Common myeloid progenitor, CD34-positive (primary cell): ENCODE results near the gene SAP25.

ENCODE experiments used
- CTCF ChIA-PET: fragments of 350-600 bp; sonication (Branson Sonifier 250); formaldehyde crosslinking; loops from one replicate; lab custom pipeline; 2021; ENCODE audit warnings: antibody characterized with exemption; lab: Charles Lee
- POLR2A ChIA-PET: fragments of 350-600 bp; sonication (Branson Sonifier 250); formaldehyde crosslinking; loops from one replicate; lab custom pipeline; 2021; ENCODE audit warnings: antibody characterized with exemption; lab: Charles Lee
- DNase-seq, 3 donors: peaks; one replicate each; pipeline versions ENCODE4 v3.0.0 to v3.0.0-alpha.2; 2013
- H3K27ac ChIP-seq, 2 experiments: 1 replicate in 1 of 2; 2 replicates in 1 of 2; pipeline ENCODE4 v1.7.0; 2013; ENCODE audit warnings: inconsistent platforms in 2 of 2, low read length in 2 of 2, mild to moderate bottlenecking in 2 of 2, low read depth in 1 of 2, moderate library complexity in 1 of 2; ENCODE audit not compliant: severe bottlenecking in 2 of 2, insufficient read depth in 1 of 2, poor library complexity in 1 of 2
- H3K27me3 ChIP-seq, 5 experiments: replicated peaks in 2 of 5; 1 replicate in 3 of 5; 2 replicates in 2 of 5; pipeline versions ENCODE4 v1.6.1 to v1.7.0; 2013; ENCODE audit warnings: low read length in 4 of 5, mild to moderate bottlenecking in 2 of 5, moderate library complexity in 2 of 5, inconsistent platforms in 1 of 5; ENCODE audit not compliant: insufficient read depth in 5 of 5, control insufficient read depth in 4 of 5
- H3K36me3 ChIP-seq, 4 experiments: 1 replicate in 2 of 4; 2 replicates in 2 of 4; pipeline versions ENCODE4 v1.6.1 to v1.7.0; 2013; ENCODE audit warnings: low read length in 3 of 4, control low read depth in 1 of 4, mild to moderate bottlenecking in 1 of 4; ENCODE audit not compliant: control insufficient read depth in 4 of 4, insufficient read depth in 4 of 4
- H3K4me1 ChIP-seq, 4 experiments: 1 replicate in 3 of 4; 2 replicates in 1 of 4; pipeline versions ENCODE4 v1.6.1 to v1.7.1; 2013; ENCODE audit warnings: low read length in 3 of 4, mild to moderate bottlenecking in 3 of 4, control low read depth in 1 of 4, inconsistent platforms in 1 of 4, moderate library complexity in 1 of 4; ENCODE audit not compliant: control insufficient read depth in 4 of 4, insufficient read depth in 4 of 4; ENCODE audit errors: control extremely low read depth in 1 of 4
- H3K4me3 ChIP-seq, 7 experiments: 1 replicate in 4 of 7; 2 replicates in 3 of 7; pipeline versions ENCODE4 v1.5.1 to v1.7.0; 2013; ENCODE audit warnings: mild to moderate bottlenecking in 7 of 7, low read length in 6 of 7, moderate library complexity in 6 of 7, inconsistent platforms in 2 of 7, low read depth in 2 of 7, control low read depth in 1 of 7; ENCODE audit not compliant: insufficient read depth in 4 of 7, control insufficient read depth in 1 of 7; ENCODE audit errors: extremely low read depth in 1 of 7
- H3K9me3 ChIP-seq, 5 experiments: 1 replicate in 4 of 5; 2 replicates in 1 of 5; pipeline versions ENCODE4 v1.6.1 to v1.7.1; 2013; ENCODE audit warnings: low read length in 4 of 5, mild to moderate bottlenecking in 2 of 5, inconsistent platforms in 1 of 5, low read depth in 1 of 5, moderate library complexity in 1 of 5; ENCODE audit not compliant: control insufficient read depth in 4 of 5, insufficient read depth in 2 of 5; ENCODE audit errors: control extremely low read depth in 1 of 5
- WGBS: methylation state at CpG from one replicate; pipeline ENCODE4 v1.1.5; 2013; ENCODE audit not compliant: insufficient coverage; 5-methylcytosine and 5-hydroxymethylcytosine counted together

The SAP25 gene

GRCh38 chr7:100612730-100613390 lies 39.2 kb upstream of the SAP25 start:
- POLR2A ChIA-PET, result interaction anchor here (1.3 to 1.4 kb wide), 2 partner anchors 63 to 81 kb away, joined by 4 to 5 read pairs; partner anchors contain the start of gene GIGYF1

DNA sequence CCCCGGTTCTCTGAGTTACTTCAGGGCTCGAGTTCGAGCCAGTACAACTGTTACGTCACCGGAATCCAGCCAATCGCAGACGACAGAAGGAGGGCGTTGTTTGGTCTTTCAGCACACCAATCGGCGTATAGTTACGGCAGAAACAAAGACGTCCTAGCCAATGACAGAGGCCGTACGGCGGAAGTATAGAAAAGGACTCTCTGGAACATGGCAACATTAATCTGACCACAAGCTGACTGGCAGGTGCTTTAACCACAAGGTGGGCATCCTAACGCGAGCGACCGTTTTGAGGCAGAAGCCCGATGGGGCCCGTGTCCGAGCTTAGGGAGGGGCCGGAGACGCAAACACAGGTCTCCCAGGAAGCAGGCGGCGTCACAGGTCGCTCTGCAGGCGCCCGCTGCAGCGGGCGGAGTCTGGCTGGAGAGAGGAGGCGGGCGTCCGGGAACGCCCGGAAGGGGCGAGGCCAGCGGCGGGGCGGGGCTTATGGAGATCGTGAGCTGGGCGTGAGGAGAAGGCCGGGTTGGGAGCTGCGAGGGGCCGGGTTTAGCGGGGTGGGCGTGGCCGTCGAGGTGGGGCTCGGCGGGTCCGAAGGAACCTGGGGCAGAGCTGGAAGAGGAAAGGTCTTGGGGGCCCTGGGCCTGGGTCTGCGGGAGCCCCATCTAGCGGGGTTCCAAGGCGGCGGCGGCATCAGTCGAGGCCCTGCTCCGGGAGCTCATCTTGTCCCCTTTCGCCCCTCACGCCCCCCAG lies 38.5 kb upstream of the SAP25 start, which contains the start of gene MOSPD3:
MOSPD3 (plus strand) TSS at position 558 of the 747 bp plus-strand sequence. CDS start 252 bp downstream, outside the sequence.
- H3K4me1 ChIP-seq, result peaks cover 4 to 24% (median 19%) of the 10 kb centered on the region in 4 experiments
- H3K9me3 ChIP-seq, result no peaks in the 10 kb centered on the region
- peak; percentile 99 to 100 (median 99) for DNase-seq
- H3K4me3 ChIP-seq, result peak within 1 kb of the TSS; percentile 75 to 91 (median 84)
- ChIA-PET CTCF (interaction anchor here (0.7 to 6.9 kb wide), 20 partner anchors 9 to 224 kb away, joined by 3 to 55 read pairs (median 4); no protein-coding TSS in a partner anchor), POLR2A (interaction anchor here (0.8 to 1.4 kb wide), 4 partner anchors 16 to 82 kb away, joined by 3 to 5 read pairs (median 4); partner anchors contain the start of genes FBXO24, GIGYF1 and LRCH4)
- peaks cover 0 to 2% (median 0%) of the 10 kb centered on the region in 4 experiments for H3K36me3 ChIP-seq
- peak within 1 kb of the TSS; percentile 40 to 88 for H3K27ac ChIP-seq
- WGBS, result 0% methylated on average over 61 of the region's 61 CpGs
- H3K27me3 ChIP-seq, result peaks cover 0 to 2% (median 0%) of the 10 kb centered on the region in 5 experiments

More at GRCh38 chr7:100612730-100613390, 39.2 kb upstream of the SAP25 start:
- peak; percentile 52 to 75 (median 66) for DNase-seq
- CTCF ChIA-PET, result interaction anchor here (0.7 to 6.9 kb wide), 24 partner anchors 8 to 223 kb away, joined by 3 to 55 read pairs (median 4); no protein-coding TSS in a partner anchor
- Histone ChIP-seq H3K27ac (peak overlapping the region in 1 of 2 experiments; percentile 88), H3K4me3 (peak overlapping the region; percentile 75 to 91 (median 84)), H3K4me1 (peaks cover 4 to 24% (median 19%) of the 10 kb centered on the region in 4 experiments), H3K36me3 (peaks cover 0 to 2% (median 0%) of the 10 kb centered on the region in 4 experiments), H3K27me3 (no peaks in the 10 kb centered on the region), H3K9me3 (no peaks in the 10 kb centered on the region)
- WGBS, result 7% methylated on average over 8 of the region's 29 CpGs

- ChIA-PET POLR2A (no interaction called here), CTCF (interaction anchor here (0.6 kb wide), 1 partner anchor 65 kb away, joined by 3 read pairs; no protein-coding TSS in a partner anchor)
- Histone ChIP-seq H3K36me3 (no peaks in the 10 kb centered on the region), H3K9me3 (no peaks in the 10 kb centered on the region), H3K4me3 (no peak overlapping the region), H3K4me1 (peaks cover 4 to 34% (median 31%) of the 10 kb centered on the region in 4 experiments), H3K27me3 (peaks cover 0 to 15% (median 7%) of the 10 kb centered on the region in 5 experiments), H3K27ac (no peak overlapping the region)
- DNase-seq, result no peak
- 98% methylated on average over 5 of the region's 5 CpGs for WGBS
Measured at GRCh38 chr7:100609958-100610357, 36.3 kb upstream of the SAP25 start.

- H3K27ac ChIP-seq, result no peak overlapping the region
- H3K36me3 ChIP-seq, result no peaks in the 10 kb centered on the region
- H3K27me3 ChIP-seq, result peaks cover 0 to 15% (median 7%) of the 10 kb centered on the region in 5 experiments
- WGBS, result 100% methylated on average over 3 of the region's 8 CpGs
- no peaks in the 10 kb centered on the region for H3K9me3 ChIP-seq
- H3K4me3 ChIP-seq, result no peak overlapping the region
- H3K4me1 ChIP-seq, result peaks cover 0 to 28% (median 25%) of the 10 kb centered on the region in 4 experiments
- ChIA-PET POLR2A (no interaction called here), CTCF (interaction anchor here (0.9 to 1.4 kb wide), 2 partner anchors 21 to 26 kb away, joined by 3 to 6 read pairs; no protein-coding TSS in a partner anchor)
- DNase-seq, result no peak
Measured at GRCh38 chr7:100607111-100607510, 33.4 kb upstream of the SAP25 start.

DNA sequence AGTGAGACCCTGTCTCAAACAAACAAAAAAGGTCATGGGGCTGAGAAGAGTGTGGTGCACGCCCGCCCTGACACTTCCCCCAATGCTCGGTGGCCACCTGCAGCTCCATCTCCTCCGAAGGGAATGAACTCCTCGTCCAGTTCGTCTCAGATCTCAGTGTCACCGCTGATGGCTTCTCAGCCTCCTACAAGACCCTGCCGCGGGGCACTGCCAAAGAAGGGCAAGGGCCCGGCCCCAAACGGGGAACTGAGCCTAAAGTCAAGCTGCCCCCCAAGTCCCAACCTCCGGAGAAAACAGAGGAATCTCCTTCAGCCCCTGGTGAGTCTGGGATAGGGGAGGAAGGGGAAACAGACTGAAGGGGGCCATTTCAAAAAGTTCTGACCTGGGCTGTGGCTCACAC lies 32.6 kb upstream of the SAP25 start:
- no peak overlapping the region for H3K27ac ChIP-seq
- ChIA-PET POLR2A (no interaction called here), CTCF (interaction anchor here (0.9 to 1.2 kb wide), 3 partner anchors 17 to 137 kb away, joined by 3 read pairs; no protein-coding TSS in a partner anchor)
- peaks cover 0 to 15% (median 7%) of the 10 kb centered on the region in 5 experiments for H3K27me3 ChIP-seq
- H3K4me1 ChIP-seq, result peaks cover 0 to 28% (median 24%) of the 10 kb centered on the region in 4 experiments
- over 99% methylated on average over 12 of the region's 12 CpGs for WGBS
- H3K36me3 ChIP-seq, result no peaks in the 10 kb centered on the region
- no peaks in the 10 kb centered on the region for H3K9me3 ChIP-seq
- DNase-seq, result no peak
- no peak overlapping the region for H3K4me3 ChIP-seq

GRCh38 chr7:100604976-100605911 lies 31.5 kb upstream of the SAP25 start:
- peak overlapping the region in 6 of 7 experiments; percentile 56 to 83 (median 72) for H3K4me3 ChIP-seq
- CTCF ChIA-PET, result interaction anchor here (0.5 to 1.5 kb wide), 7 partner anchors 8 to 370 kb away, joined by 3 to 5 read pairs (median 3); no protein-coding TSS in a partner anchor
- H3K4me1 ChIP-seq, result peaks cover 0 to 28% (median 24%) of the 10 kb centered on the region in 4 experiments
- no peak overlapping the region for H3K27ac ChIP-seq
- POLR2A ChIA-PET, result interaction anchor here (0.7 kb wide), 1 partner anchor 21 kb away, joined by 3 read pairs; no protein-coding TSS in a partner anchor
- no peaks in the 10 kb centered on the region for H3K9me3 ChIP-seq
- peaks cover 0 to 15% (median 7%) of the 10 kb centered on the region in 5 experiments for H3K27me3 ChIP-seq
- WGBS, result under 1% methylated on average over 46 of the region's 68 CpGs
- no peaks in the 10 kb centered on the region for H3K36me3 ChIP-seq
- DNase-seq, result peak in 2 of 3 donors; percentile 47
